Thoracic aorta (tissue), 2 donors: ENCODE data around the gene OSM. TPM values are rescaled to one million over a fixed set of nuclear protein-coding genes. Genes with fewer than 3 reads are reported as not detected.

Experiments used
- ATAC-seq: fragments of 150-250 bp; one replicate; pipeline ENCODE4 v1.8.0; 2017; ENCODE audit warnings: low read depth; ENCODE audit not compliant: insufficient number of reproducible peaks, low FRiP score
- DNase-seq: peaks from one replicate; pipeline ENCODE4 v3.0.0-alpha.2; 2020; ENCODE audit warnings: low spot score
- H3K27ac ChIP-seq, 2 donors: fragments of 200-600 bp; sonication (generic); 1 replicate in 1 of 2; 2 replicates in 1 of 2; pipeline ENCODE4 v1.5.1; 2016; ENCODE audit warnings: mild to moderate bottlenecking in 2 of 2, moderate library complexity in 2 of 2
- H3K27me3 ChIP-seq: fragments of 200-600 bp; sonication (generic); replicated peaks from 2 replicates; pipeline ENCODE4 v1.6.0; 2016; ENCODE audit warnings: mild to moderate bottlenecking; ENCODE audit not compliant: insufficient read depth
- H3K36me3 ChIP-seq: fragments of 200-600 bp; sonication (generic); one replicate; pipeline ENCODE4 v1.5.1; 2016
- H3K4me1 ChIP-seq, 2 donors: fragments of 200-600 bp; sonication (generic); 1 replicate in 1 of 2; 2 replicates in 1 of 2; pipeline versions ENCODE4 v1.5.1 to v1.6.0; 2016; ENCODE audit warnings: low read depth in 2 of 2, mild to moderate bottlenecking in 1 of 2; ENCODE audit not compliant: control insufficient read depth in 1 of 2
- H3K4me3 ChIP-seq: fragments of 200-600 bp; sonication (generic); 2 replicates; pipeline ENCODE4 v1.5.1; 2016; ENCODE audit warnings: mild to moderate bottlenecking
- H3K9me3 ChIP-seq: fragments of 200-600 bp; sonication (generic); 2 replicates; pipeline ENCODE4 v1.5.1; 2016
- CTCF ChIP-seq: fragments of 200-600 bp; sonication (generic); IDR thresholded peaks from one replicate; pipeline ENCODE4 v1.5.1; 2019; ENCODE audit warnings: antibody characterized with exemption
- total RNA-seq, 2 donors: library from RNA; depleted of rRNA; stranded (reverse); fragments of >200 nt; gene quantifications; one replicate each; pipeline versions ENCODE4 v1.1.0 to v1.2.3, GENCODE V29; 2016

The OSM gene
- total RNA-seq, 2 donors from 2014 or later, result 3.5 to 27.1 TPM

DNA sequence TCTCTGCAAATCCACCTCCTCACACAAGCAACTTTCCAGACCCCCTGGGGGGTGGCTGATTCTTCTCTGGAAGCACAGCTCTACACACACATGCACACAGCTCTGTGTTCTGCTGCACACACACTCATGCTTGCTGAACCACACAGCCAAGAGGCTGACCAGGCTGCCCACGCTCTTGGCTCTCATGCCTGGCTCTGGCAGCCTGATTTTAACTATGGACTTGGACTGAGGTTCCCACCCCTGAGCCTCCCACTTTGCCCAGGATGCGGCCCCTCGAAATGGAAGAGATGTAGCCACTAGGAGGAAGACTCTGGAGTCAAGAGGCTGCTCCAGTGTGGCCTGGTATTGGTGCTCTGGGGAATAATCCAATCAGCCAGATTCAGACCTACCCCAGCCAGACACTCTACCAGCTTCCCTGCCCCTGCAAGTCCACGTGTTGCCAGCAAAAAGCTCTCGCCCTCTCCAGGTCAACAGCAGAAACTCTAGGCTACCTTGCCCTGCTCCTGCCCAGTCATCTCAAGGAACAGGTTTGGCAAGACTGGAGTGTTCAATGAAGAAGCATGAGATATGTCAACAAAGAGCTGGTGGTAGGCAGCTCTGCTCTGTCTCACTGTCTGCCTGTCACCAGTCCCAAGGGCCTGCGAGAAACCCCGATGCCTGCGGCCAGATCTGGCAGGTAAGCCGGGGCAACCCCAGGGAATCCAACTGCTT, 31.5 kb upstream of the OSM start:
- Histone ChIP-seq H3K27ac (peak overlapping the region in 1 of 2 donors; percentile 34), H3K4me3 (no peak overlapping the region), H3K27me3 (no peaks in the 10 kb centered on the region), H3K9me3 (no peaks in the 10 kb centered on the region), H3K36me3 (peaks cover 67% of the 10 kb centered on the region), H3K4me1 (peaks cover 16 to 43% of the 10 kb centered on the region in 2 donors)
- DNase-seq (no peak), ATAC-seq (no peak)
- no peak for TF ChIP-seq CTCF

DNA sequence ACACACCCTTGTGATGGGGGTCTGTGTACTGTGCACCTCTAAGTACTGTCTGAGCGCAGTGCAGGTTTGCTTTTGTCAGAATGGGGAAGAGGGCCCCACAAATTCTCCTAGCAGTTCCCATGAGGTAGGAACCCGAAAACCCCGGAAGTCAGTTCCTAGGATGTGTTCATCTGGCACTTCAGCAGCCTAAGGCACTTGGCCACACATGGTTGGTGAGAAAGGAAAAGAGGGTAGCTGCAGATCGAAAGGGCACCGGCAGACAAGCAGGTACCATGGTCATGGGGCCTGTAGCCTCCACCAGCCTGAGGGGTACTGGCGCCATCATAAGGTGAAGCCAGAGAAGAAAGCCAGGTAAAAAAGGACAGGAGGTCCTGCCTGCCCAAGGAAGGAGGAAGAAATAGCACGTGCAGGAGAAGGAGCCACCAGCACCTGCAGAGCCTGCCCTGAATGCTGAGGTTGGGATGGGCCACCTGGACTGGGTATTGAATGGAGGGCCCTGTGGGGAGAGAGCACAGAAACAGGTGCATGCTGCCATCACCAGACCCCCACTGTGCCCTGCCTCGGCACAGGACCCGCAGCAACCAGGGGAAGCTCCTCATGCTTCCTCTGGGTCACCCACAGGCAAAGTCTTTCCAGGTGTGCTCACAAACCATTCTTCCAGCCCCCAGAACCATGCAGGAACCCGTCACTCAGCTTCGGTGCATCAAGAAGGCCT, 30.8 kb upstream of the OSM start:
- no peak overlapping the region for H3K4me3 ChIP-seq
- H3K4me1 ChIP-seq, result peaks cover 11 to 36% of the 10 kb centered on the region in 2 donors
- DNase-seq (no peak), ATAC-seq (no peak)
- TF ChIP-seq CTCF, result no peak
- H3K9me3 ChIP-seq, result no peaks in the 10 kb centered on the region
- no peak overlapping the region for H3K27ac ChIP-seq
- peaks cover 74% of the 10 kb centered on the region for H3K36me3 ChIP-seq
- no peaks in the 10 kb centered on the region for H3K27me3 ChIP-seq

DNA sequence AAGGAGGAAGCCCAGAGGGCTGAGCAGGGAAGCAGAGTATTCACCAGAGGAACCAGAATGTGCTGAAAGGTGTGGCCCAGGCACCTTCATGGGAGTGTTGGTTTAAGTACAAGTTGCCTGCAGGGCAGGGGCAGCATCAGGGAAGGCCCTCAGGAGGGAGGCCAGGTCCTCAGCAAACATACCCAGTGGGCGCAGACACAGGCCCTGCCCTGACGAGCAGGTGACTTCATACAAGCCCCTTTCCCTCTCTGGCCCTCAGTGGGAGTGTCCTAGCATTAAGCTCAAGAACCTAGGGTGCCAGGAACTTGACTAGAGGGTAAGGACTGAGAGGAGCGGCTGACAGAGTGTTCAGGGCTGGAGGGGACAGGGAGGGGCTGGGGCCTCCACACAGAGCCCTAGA, 30.2 kb upstream of the OSM start:
- Histone ChIP-seq H3K9me3 (no peaks in the 10 kb centered on the region), H3K27me3 (no peaks in the 10 kb centered on the region), H3K36me3 (peaks cover 80% of the 10 kb centered on the region), H3K4me1 (peaks cover 5 to 36% of the 10 kb centered on the region in 2 donors), H3K27ac (no peak overlapping the region), H3K4me3 (no peak overlapping the region)
- ATAC-seq (no peak), DNase-seq (no peak)
- TF ChIP-seq CTCF, result no peak

- Histone ChIP-seq H3K4me3 (no peak overlapping the region), H3K36me3 (peaks cover 83% of the 10 kb centered on the region), H3K9me3 (no peaks in the 10 kb centered on the region), H3K4me1 (peaks cover 3 to 36% of the 10 kb centered on the region in 2 donors), H3K27me3 (no peaks in the 10 kb centered on the region), H3K27ac (no peak overlapping the region)
- no peak for DNase-seq
- ATAC-seq, result no peak
- TF ChIP-seq CTCF, result no peak
These were observed 29.7 kb upstream of the OSM start for GRCh38 chr22:30296324-30296723.

- Histone ChIP-seq H3K36me3 (peaks cover 82% of the 10 kb centered on the region), H3K27me3 (no peaks in the 10 kb centered on the region), H3K4me1 (peaks cover 9 to 38% of the 10 kb centered on the region in 2 donors), H3K9me3 (no peaks in the 10 kb centered on the region), H3K4me3 (no peak overlapping the region), H3K27ac (no peak overlapping the region)
- ATAC-seq (no peak), DNase-seq (no peak)
- no peak for TF ChIP-seq CTCF
These were observed 28.9 kb upstream of the OSM start for GRCh38 chr22:30295576-30295975.
